ENCODE measurements around the gene DBN1. TPM values are rescaled to one million over a fixed set of nuclear protein-coding genes. Genes with fewer than 3 reads are reported as not detected.

Gene DBN1
- total and polyA plus RNA-seq, 9 of the 15 experiments (the other 6 are each of a cell fraction or from before 2014, with no cell fraction given), result 0.25 to 87.2 (median 27.9) TPM

- TF ChIP-seq MYC (IDR thresholded peaks at IDR 0.05; ENCODE audit: low read depth, low read length), result peak; percentile 88
- TF ChIP-seq MYC (CRISPR knock-in tag; IDR thresholded peaks at IDR 0.05; ENCODE audit: borderline replicate concordance, low read depth), result no peak
- TF ChIP-seq, protein P1, sequence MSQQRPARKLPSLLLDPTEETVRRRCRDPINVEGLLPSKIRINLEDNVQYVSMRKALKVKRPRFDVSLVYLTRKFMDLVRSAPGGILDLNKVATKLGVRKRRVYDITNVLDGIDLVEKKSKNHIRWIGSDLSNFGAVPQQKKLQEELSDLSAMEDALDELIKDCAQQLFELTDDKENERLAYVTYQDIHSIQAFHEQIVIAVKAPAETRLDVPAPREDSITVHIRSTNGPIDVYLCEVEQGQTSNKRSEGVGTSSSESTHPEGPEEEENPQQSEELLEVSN (IDR thresholded peaks at IDR 0.05; ENCODE audit: borderline replicate concordance in 1 of 2, extremely low read depth in 1 of 2, insufficient read depth in 1 of 2, insufficient read length in 1 of 2, low read depth in 1 of 2, low read length in 1 of 2, poor library complexity in 1 of 2, severe bottlenecking in 1 of 2), result peak; percentile 48 to 74
- no peak for TF ChIP-seq ZBTB26 (CRISPR knock-in tag; IDR thresholded peaks at IDR 0.05)
- peak; percentile 57; the same call in 1 of the 2 replicates for TF ChIP-seq L3MBTL2 (IDR thresholded peaks at IDR 0.05)
- TF ChIP-seq SMAD4 (CRISPR knock-in tag; conservative IDR thresholded peaks at IDR 0.05), result no peak
- TF ChIP-seq, protein P2, sequence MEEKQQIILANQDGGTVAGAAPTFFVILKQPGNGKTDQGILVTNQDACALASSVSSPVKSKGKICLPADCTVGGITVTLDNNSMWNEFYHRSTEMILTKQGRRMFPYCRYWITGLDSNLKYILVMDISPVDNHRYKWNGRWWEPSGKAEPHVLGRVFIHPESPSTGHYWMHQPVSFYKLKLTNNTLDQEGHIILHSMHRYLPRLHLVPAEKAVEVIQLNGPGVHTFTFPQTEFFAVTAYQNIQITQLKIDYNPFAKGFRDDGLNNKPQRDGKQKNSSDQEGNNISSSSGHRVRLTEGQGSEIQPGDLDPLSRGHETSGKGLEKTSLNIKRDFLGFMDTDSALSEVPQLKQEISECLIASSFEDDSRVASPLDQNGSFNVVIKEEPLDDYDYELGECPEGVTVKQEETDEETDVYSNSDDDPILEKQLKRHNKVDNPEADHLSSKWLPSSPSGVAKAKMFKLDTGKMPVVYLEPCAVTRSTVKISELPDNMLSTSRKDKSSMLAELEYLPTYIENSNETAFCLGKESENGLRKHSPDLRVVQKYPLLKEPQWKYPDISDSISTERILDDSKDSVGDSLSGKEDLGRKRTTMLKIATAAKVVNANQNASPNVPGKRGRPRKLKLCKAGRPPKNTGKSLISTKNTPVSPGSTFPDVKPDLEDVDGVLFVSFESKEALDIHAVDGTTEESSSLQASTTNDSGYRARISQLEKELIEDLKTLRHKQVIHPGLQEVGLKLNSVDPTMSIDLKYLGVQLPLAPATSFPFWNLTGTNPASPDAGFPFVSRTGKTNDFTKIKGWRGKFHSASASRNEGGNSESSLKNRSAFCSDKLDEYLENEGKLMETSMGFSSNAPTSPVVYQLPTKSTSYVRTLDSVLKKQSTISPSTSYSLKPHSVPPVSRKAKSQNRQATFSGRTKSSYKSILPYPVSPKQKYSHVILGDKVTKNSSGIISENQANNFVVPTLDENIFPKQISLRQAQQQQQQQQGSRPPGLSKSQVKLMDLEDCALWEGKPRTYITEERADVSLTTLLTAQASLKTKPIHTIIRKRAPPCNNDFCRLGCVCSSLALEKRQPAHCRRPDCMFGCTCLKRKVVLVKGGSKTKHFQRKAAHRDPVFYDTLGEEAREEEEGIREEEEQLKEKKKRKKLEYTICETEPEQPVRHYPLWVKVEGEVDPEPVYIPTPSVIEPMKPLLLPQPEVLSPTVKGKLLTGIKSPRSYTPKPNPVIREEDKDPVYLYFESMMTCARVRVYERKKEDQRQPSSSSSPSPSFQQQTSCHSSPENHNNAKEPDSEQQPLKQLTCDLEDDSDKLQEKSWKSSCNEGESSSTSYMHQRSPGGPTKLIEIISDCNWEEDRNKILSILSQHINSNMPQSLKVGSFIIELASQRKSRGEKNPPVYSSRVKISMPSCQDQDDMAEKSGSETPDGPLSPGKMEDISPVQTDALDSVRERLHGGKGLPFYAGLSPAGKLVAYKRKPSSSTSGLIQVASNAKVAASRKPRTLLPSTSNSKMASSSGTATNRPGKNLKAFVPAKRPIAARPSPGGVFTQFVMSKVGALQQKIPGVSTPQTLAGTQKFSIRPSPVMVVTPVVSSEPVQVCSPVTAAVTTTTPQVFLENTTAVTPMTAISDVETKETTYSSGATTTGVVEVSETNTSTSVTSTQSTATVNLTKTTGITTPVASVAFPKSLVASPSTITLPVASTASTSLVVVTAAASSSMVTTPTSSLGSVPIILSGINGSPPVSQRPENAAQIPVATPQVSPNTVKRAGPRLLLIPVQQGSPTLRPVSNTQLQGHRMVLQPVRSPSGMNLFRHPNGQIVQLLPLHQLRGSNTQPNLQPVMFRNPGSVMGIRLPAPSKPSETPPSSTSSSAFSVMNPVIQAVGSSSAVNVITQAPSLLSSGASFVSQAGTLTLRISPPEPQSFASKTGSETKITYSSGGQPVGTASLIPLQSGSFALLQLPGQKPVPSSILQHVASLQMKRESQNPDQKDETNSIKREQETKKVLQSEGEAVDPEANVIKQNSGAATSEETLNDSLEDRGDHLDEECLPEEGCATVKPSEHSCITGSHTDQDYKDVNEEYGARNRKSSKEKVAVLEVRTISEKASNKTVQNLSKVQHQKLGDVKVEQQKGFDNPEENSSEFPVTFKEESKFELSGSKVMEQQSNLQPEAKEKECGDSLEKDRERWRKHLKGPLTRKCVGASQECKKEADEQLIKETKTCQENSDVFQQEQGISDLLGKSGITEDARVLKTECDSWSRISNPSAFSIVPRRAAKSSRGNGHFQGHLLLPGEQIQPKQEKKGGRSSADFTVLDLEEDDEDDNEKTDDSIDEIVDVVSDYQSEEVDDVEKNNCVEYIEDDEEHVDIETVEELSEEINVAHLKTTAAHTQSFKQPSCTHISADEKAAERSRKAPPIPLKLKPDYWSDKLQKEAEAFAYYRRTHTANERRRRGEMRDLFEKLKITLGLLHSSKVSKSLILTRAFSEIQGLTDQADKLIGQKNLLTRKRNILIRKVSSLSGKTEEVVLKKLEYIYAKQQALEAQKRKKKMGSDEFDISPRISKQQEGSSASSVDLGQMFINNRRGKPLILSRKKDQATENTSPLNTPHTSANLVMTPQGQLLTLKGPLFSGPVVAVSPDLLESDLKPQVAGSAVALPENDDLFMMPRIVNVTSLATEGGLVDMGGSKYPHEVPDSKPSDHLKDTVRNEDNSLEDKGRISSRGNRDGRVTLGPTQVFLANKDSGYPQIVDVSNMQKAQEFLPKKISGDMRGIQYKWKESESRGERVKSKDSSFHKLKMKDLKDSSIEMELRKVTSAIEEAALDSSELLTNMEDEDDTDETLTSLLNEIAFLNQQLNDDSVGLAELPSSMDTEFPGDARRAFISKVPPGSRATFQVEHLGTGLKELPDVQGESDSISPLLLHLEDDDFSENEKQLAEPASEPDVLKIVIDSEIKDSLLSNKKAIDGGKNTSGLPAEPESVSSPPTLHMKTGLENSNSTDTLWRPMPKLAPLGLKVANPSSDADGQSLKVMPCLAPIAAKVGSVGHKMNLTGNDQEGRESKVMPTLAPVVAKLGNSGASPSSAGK (IDR thresholded peaks at IDR 0.05), result peak; percentile 70
- no peak for TF ChIP-seq ZNF589 (CRISPR knock-in tag; IDR thresholded peaks at IDR 0.05; ENCODE audit: low read depth)
- no peak for TF ChIP-seq FUS (optimal IDR thresholded peaks at IDR 0.05; ENCODE audit: low read depth, low read length)
- 0 out of 2 replicates have a peak, but pooled peaks have one; percentile 3 for TF ChIP-seq SMARCE1 (IDR thresholded peaks at IDR 0.05)
- peak; percentile 20 for TF ChIP-seq KDM5B (IDR thresholded peaks at IDR 0.05; ENCODE audit: insufficient replicate concordance, low read depth, low read length)
- peak; percentile 15; the same call in 1 of the 2 replicates for TF ChIP-seq ZNF232 (CRISPR knock-in tag; IDR thresholded peaks at IDR 0.05)
- no peak for TF ChIP-seq ZC3H8 (IDR thresholded peaks at IDR 0.05)
- no peak for TF ChIP-seq RBM39 (optimal IDR thresholded peaks at IDR 0.05; ENCODE audit: low read depth, low read length)
These were observed 46.1 kb downstream of the DBN1 start (continued) for GRCh38 chr5:177427211-177427822.

All from K562 (cell line).